ENCODE results near the gene SH3BGRL.

The SH3BGRL gene

DNA sequence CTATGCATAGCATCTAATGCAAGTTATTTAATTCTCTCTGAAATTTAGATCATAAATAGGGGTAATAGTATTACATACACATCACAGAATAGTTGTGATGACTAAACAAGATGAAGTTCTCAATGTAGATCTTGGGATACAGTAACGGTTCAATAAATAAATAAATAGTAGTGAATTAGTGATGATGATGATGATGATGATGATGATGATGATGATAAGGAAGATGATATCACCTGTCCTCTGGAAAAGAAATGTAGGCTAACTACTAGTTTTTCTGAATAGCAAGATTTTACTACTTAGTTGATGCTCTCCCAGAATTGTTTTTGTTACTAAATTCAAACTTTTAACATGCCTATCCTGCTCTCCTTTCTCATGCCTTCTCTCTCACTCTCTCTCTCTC lies 30.3 kb downstream of the SH3BGRL start:
- no peak for TF ChIP-seq POLR2A (IDR thresholded peaks at IDR 0.05; ENCODE audit: low read depth, low read length)
- FAIRE-seq (no peak), DNase-seq (ENCODE audit: insufficient read length, low spot score) (no peak)

DNA sequence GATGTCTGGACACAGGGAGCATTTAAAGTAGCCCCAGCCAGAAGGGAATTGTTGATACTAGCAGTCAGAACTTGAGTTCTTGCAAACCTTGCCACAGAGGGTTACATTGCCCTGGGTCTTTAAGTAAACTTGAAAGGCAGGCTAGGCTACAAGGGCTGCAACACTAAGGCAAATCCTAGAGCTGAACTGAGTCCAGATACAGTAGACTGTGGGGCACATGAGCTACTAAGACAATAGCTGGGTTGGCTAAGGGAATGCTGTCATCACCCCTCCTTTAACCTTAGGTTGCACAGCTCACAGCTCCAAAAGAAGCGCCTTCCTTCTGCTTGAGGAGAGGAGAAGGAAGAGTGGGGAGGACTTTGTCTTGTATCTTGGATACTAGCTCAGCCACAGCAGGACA lies 35.6 kb downstream of the SH3BGRL start:
- FAIRE-seq = no peak
- no peak for TF ChIP-seq POLR2A (IDR thresholded peaks at IDR 0.05; ENCODE audit: low read depth, low read length)
- no peak for DNase-seq (ENCODE audit: insufficient read length, low spot score)

DNA sequence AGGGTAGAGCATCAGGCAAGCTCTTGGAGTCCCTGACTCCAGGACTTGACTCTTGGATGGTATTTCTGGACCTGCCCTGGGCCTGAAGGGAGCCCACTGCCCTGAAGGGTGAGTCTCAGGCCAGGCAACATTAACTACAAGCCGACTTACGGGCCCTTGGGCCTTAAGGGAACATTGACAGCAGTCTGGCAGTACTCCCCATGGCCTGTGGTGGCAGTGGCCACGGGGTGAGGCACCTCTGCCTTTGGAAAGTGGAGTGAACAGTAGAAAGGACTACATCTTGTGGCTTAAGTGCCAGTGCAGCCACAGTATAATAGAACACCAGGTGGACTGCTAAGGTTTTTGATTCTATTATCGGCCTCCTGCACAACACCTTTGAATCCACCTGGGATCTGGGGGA lies 36.3 kb downstream of the SH3BGRL start:
- DNase-seq (ENCODE audit: insufficient read length, low spot score) = no peak
- no peak for FAIRE-seq
- TF ChIP-seq POLR2A (IDR thresholded peaks at IDR 0.05; ENCODE audit: low read depth, low read length) = no peak

DNA sequence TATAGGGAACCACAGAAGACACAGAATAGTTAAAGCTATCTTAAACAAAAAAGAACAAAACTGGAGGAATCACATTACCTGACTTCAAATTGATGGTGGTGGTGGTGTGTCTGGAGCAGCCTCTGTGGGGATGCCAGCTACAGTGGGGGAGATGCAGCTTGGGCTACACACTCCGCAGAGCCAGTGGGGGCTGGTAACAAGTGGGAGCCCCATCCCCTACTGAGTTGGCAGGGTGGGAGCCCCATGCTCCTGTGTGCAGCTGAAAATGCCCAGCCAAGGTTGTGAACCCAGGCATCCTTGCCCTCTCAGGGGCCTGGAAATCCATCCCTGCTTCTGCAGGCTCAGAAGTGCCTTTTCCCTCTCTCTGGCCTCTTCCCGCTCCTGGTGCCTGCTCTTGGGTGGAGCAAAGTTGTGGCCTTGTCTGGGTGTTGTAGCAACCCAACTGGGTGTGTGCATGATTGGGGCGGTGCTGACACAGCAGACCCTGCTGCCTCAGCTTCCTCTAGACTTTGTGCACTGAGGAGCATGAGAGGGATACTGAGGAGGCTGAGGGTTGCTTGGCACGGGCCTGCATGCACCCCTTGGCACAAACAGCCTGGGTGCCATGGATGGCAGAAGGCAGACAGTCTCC lies 38.9 kb downstream of the SH3BGRL start:
- no peak for DNase-seq (ENCODE audit: insufficient read length, low spot score)
- TF ChIP-seq POLR2A (IDR thresholded peaks at IDR 0.05; ENCODE audit: low read depth, low read length) = no peak
- FAIRE-seq = no peak

DNA sequence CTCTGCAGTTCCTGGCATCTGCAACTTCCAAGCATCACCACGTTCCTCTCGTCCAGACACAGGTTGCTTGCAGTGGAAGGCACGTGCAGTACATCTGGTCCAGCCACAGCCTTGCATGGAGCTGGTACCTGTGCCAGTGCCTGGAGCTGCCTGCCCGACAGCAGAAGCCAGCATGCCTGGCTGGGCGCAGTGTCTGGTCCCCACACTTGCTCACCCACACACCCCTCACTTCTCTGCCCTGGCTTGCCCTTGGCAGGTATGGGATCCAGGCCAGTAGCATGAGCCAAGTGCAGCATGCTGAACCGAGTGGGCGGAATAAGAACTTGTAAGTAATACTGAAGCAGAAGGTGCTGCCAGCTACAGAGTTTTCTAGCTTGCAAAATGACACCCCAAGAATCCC lies 39.9 kb downstream of the SH3BGRL start:
- DNase-seq (ENCODE audit: insufficient read length, low spot score) (no peak), FAIRE-seq (no peak)
- no peak for TF ChIP-seq POLR2A (IDR thresholded peaks at IDR 0.05; ENCODE audit: low read depth, low read length)

DNA sequence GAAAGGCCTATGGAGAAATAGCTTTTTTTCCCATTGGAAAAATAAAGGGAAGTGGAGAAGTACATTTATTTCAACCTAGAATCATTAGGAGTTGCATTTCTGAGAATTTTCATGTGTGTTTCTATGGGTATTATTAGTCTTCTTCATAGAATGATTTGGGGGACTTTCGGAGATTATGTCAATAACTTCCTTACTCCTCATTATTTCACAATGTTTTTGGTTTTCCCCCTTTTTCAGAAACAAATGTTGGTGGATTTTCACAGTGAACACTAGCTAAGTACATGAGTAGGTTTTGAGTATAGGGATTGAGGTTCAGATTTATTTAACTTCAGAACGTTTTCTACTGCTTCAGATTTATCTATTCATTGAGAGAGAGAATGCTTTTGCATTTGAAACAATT lies 54.0 kb downstream of the SH3BGRL start:
- DNase-seq (ENCODE audit: insufficient read length, low spot score) (no peak), FAIRE-seq (no peak)
- no peak for TF ChIP-seq POLR2A (IDR thresholded peaks at IDR 0.05; ENCODE audit: low read depth, low read length)

DNA sequence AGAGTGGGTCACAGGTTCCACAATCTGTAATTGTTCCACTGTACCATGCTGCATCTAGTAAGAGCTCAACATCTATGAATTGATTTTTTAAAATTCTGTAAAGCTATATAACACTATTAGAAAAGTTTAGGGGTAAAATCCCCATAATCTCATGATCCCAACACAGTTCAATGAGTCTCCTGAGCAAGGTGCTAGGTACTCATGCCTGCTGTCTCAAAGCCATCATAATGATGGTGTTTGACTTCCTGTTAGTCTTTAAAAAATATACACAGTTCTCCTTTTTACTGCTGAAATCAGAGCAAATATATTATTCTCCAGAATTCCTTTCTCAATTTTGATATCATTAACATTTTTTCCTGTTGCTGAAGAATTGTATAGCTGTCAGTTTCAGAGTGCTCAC lies 55.9 kb downstream of the SH3BGRL start:
- no peak for FAIRE-seq
- no peak for DNase-seq (ENCODE audit: insufficient read length, low spot score)
- no peak for TF ChIP-seq POLR2A (IDR thresholded peaks at IDR 0.05; ENCODE audit: low read depth, low read length)

DNA sequence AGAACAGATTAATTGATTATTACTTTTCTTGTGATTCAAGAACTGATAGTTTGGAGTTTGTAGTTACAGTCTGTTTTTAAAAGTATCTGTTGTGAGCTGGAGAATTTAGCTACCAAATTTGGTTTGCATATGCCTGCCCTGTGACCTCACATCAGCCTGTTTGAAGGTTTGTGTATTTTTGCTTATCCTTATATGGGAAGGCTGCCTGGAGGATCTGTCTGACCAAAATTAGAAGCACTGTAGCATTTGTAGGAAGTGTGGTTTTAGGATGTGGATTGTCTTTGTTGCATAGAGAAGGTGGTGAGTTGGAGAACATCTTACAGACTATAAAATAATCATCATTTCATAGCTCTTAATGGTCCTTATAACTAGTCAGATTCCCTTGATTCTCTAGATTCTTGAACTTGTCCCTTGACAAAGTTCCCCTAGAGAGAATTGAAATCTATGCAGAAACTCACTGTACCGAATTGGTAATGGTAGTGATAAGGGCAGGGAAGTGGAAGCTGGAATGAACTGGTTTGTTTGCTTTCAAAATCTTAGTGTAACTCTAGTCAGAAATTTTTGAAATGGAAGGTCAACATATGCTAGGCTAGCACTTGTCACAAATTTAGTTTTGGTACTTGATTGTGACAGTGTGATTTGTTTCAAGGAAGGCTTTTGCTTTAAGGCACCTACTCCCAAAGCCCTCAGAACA lies 57.3 kb downstream of the SH3BGRL start:
- FAIRE-seq (no peak), DNase-seq (ENCODE audit: insufficient read length, low spot score) (no peak)
- TF ChIP-seq POLR2A (IDR thresholded peaks at IDR 0.05; ENCODE audit: low read depth, low read length) = no peak

DNA sequence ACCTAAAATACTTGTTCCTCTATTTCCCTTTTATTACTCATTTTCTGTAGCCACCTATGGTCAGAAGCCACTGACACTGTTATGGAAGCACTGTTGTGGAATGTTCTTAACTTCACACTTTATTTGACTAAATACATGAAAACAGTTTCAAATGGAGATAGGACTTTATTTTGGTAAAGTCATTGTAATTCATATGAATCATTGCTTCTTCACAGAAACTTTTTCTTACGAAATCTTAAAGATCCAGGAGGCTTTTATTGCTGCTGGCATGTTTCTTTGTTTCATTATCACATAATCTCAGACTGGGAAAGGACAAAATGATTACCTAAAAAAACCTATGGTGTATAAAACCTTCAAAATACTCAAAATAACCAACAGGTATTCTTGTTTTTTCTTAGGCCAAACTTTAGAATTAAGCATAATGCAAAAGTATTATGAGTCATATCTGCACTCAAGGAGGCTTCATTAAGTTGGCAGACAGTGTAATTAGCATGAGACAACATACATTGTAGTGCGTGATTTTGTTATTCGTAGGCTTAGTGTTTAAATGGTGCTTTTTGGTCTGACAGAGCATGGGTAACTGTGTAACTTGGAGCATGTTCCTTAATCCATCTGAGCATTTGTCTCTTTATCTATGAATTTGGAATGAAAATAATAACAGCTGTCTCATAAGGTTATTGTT lies 58.0 kb downstream of the SH3BGRL start:
- no peak for DNase-seq (ENCODE audit: insufficient read length, low spot score)
- TF ChIP-seq POLR2A (IDR thresholded peaks at IDR 0.05; ENCODE audit: low read depth, low read length) = no peak
- no peak for FAIRE-seq

DNA sequence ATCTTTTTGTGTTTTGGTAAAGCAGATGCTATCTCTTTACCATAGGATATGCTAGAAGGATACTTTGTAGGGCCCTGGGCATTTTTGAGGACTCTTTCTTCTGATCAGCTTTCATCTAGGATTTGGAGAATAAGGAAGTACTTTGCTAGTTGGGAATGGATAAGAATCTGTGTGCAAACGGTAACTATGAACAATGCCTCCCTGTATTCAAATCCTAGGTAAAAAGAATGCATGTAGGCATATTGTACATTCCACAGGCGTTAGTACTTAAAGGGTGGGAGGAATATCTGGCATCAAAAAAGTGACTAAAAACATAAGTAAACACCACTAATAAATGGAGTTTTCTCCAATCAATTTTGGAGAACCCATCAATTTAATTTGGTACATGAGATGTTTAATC lies 59.7 kb downstream of the SH3BGRL start:
- no peak for TF ChIP-seq POLR2A (IDR thresholded peaks at IDR 0.05; ENCODE audit: low read depth, low read length)
- DNase-seq (ENCODE audit: insufficient read length, low spot score) (no peak), FAIRE-seq (no peak)

DNA sequence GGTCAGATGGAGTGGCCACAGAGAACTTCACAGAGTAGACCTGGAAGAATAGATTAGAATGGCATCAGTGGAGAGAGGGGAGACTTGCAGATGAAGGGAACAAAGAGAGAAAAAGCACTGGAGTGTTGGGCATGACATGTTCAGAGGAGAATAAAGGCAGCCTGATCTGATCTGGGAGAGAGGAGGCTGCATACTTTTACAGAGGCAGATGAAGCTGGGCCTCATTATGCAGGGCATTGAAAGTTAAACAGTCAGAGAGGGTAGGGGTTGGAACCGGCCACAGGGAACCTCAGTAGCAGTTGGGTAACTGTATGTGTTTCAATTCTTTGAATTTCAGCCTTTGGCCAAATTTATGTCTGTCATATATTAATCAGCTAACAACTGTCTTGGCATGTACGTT lies 61.2 kb downstream of the SH3BGRL start:
- FAIRE-seq (no peak), DNase-seq (ENCODE audit: insufficient read length, low spot score) (no peak)

DNA sequence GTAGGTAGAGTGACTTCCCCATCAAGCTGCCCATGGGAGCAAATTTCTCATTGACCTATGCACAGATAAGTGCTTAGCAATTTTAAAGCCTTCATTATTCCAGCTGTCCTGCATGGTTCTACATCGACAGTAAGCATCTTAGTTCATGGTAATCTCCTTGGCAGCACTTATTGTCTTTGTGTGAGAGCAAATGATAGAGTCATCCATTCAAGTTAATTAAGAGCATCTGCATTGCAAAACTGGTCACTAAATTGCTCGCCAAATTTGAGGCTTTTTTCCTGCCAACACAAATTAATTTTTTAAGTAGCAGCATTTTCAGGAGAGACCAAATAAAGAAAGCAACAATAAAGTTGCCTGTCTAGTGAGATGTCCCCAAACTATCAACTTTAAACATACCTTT lies 76.7 kb downstream of the SH3BGRL start:
- TF ChIP-seq POLR2A (IDR thresholded peaks at IDR 0.05; ENCODE audit: low read depth, low read length) = no peak
- FAIRE-seq = no peak
- no peak for DNase-seq (ENCODE audit: insufficient read length, low spot score)

More for the DNA sequence above, 61.2 kb downstream of the SH3BGRL start:
- TF ChIP-seq POLR2A (IDR thresholded peaks at IDR 0.05; ENCODE audit: low read depth, low read length) = no peak

DNA sequence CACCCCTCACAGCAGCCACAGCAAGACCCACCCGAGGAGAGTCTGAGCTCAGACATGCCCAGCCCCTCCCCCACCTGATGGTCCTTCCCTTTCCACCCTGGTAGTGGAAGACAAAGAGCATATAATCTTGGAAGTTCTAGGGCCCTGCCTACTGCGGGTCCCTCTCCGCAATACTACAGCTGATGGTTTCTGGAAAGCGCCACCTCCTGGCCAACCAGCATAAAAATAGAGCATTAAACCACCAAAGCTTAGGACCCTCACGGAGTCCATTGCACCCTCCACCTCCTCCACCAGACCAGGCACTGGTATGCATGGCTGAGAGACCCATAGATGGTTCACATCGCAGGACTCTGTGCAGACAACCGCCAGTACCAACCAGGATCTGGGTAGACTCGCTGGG lies 78.2 kb downstream of the SH3BGRL start:
- FAIRE-seq (no peak), DNase-seq (ENCODE audit: insufficient read length, low spot score) (no peak)
- TF ChIP-seq POLR2A (IDR thresholded peaks at IDR 0.05; ENCODE audit: low read depth, low read length) = no peak

DNA sequence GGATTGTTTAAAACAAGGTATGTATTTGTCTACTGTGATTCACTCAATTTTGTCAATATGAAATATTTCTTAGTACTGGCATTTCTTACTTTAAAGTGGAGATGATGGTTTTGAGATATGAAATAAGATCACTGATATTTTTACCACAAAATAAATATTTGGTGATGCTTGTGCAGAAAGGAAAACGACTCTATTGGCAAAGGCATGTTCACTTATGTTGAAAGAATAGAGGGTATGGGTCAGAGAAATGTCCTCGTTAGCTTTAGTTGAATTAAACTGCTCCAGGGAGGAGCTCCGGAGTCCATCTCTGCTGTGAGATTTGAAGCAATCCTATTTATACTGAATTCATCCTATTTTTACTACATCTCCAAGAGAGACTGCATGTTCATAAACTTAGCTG lies 84.2 kb downstream of the SH3BGRL start:
- FAIRE-seq (no peak), DNase-seq (ENCODE audit: insufficient read length, low spot score) (no peak)
- TF ChIP-seq POLR2A (IDR thresholded peaks at IDR 0.05; ENCODE audit: low read depth, low read length) = no peak

DNA sequence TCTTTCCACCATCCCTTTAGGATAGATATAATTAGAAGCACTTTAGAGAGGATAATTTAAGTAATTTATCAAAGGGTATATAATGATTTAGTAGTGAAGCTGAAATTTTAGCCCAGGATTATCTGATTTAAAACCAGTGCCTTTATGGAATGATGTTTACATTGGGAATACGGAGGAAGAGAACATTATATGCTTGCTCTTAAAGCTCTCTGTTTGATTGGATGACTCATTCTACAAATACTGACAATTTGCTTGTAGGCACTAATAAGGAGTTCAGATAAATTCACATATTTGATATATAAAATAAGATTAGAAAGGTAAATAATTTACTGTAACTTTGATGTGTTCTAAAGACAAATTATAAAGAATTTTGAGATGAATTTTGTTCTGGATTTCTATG lies 84.7 kb downstream of the SH3BGRL start:
- no peak for TF ChIP-seq POLR2A (IDR thresholded peaks at IDR 0.05; ENCODE audit: low read depth, low read length)
- FAIRE-seq (no peak), DNase-seq (ENCODE audit: insufficient read length, low spot score) (no peak)

Measured in H54 (cell line).